Astrocyte (in vitro differentiated cells and primary cell): ENCODE data around the gene METTL22.

ENCODE experiments used
- CTCF ChIP-seq: IDR thresholded peaks from 2 replicates; pipeline ENCODE4 v1.5.1; 2011; ENCODE audit warnings: low read depth, mild to moderate bottlenecking, inconsistent platforms, low read length, moderate library complexity; ENCODE audit not compliant: insufficient read depth
- EZH2 ChIP-seq: IDR thresholded peaks from 2 replicates; pipeline ENCODE4 v1.6.1; 2012; ENCODE audit warnings: mild to moderate bottlenecking, low read length, inconsistent platforms; ENCODE audit not compliant: insufficient read depth

DNA sequence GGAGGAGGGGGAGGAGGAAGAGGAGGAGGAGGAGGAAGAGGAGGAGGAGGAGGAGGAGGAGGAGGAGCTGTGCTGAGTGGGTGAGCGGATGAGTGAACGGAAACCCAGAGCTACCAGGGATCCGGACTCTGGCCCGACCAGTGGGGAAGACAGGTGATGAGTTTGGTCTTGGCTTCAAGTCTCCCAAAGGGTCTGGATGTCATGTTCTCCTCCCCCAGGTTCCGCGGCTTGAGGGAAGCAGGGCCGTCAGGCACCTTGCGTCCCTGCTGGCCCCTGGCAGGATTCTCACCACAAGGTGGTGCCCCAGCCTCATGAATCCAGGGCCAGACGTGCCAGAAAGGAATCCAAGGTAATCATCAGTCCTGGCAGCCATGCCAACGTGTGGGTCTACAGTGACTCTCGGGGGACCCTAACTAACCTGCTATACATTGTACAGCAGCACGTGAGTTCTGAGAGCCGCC, 39.4 kb downstream of the METTL22 start:
- TF ChIP-seq EZH2 (no peak), CTCF (peak; percentile 55)
